ENCODE results near the gene SCGN.

SCGN gene

DNA sequence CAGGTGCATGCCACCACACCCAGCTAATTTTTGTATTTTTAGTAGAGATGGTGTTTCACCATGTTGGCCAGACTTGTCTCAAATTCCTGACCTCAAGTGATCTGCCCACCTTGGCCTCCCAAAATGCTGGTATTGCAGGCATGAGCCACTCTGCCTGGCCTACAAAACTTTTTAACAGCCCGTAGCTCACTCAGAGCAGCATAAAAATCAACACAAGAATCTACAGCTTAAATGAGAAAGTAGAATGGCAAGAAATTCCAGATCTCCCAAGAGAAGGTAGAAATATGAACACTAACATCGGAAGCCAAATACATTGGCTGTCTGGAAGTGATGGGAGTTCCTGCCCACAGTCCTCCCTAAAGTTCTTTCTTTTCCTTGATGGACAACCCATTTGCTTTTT, 43.7 kb downstream of the SCGN start:
- Histone ChIP-seq H3K27ac (ENCODE audit: extremely low read depth, low read depth, low read length) (no peak overlapping the region), H3K36me3 (ENCODE audit: control insufficient read depth in 2 of 2, insufficient read depth in 1 of 2, low read length in 2 of 2) (no peaks in the 10 kb centered on the region), H3K9me3 (ENCODE audit: control insufficient read depth, insufficient read depth, low read depth, low read length) (no peaks in the 10 kb centered on the region), H3K4me3 (ENCODE audit: low read depth, low read length) (no peak overlapping the region), H3K4me1 (ENCODE audit: control insufficient read depth, insufficient read depth, low read length) (no peaks in the 10 kb centered on the region)
- TF ChIP-seq ZNF626 (tag by site-specific recombination; IDR thresholded peaks at IDR 0.05) (no peak), ZNF19 (tag by site-specific recombination; IDR thresholded peaks at IDR 0.05; ENCODE audit: low read depth) (no peak), ZNF837 (tag by site-specific recombination; IDR thresholded peaks at IDR 0.05) (no peak)
- TF ChIP-seq, protein P1, sequence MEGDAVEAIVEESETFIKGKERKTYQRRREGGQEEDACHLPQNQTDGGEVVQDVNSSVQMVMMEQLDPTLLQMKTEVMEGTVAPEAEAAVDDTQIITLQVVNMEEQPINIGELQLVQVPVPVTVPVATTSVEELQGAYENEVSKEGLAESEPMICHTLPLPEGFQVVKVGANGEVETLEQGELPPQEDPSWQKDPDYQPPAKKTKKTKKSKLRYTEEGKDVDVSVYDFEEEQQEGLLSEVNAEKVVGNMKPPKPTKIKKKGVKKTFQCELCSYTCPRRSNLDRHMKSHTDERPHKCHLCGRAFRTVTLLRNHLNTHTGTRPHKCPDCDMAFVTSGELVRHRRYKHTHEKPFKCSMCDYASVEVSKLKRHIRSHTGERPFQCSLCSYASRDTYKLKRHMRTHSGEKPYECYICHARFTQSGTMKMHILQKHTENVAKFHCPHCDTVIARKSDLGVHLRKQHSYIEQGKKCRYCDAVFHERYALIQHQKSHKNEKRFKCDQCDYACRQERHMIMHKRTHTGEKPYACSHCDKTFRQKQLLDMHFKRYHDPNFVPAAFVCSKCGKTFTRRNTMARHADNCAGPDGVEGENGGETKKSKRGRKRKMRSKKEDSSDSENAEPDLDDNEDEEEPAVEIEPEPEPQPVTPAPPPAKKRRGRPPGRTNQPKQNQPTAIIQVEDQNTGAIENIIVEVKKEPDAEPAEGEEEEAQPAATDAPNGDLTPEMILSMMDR (tag by site-specific recombination; IDR thresholded peaks at IDR 0.05), result no peak
- POLR2A ChIA-PET, result no interaction called here
- CTCF ChIA-PET, result no interaction called here

GRCh38 chr6:25697537-25698340, 45.7 kb downstream of the SCGN start:
- Histone ChIP-seq H3K4me3 (ENCODE audit: low read depth, low read length) (no peak overlapping the region), H3K9me3 (ENCODE audit: control insufficient read depth, insufficient read depth, low read depth, low read length) (no peaks in the 10 kb centered on the region), H3K36me3 (ENCODE audit: control insufficient read depth in 2 of 2, insufficient read depth in 1 of 2, low read length in 2 of 2) (no peaks in the 10 kb centered on the region), H3K4me1 (ENCODE audit: control insufficient read depth, insufficient read depth, low read length) (no peaks in the 10 kb centered on the region), H3K27ac (ENCODE audit: extremely low read depth, low read depth, low read length) (no peak overlapping the region)
- TF ChIP-seq GLIS2 (tag by site-specific recombination; IDR thresholded peaks at IDR 0.05) (no peak), RBAK (tag by site-specific recombination; IDR thresholded peaks at IDR 0.05) (no peak), ZSCAN4 (tag by site-specific recombination; IDR thresholded peaks at IDR 0.05) (no peak), ZNF768 (tag by site-specific recombination; IDR thresholded peaks at IDR 0.05) (0 out of 2 replicates have a peak, but pooled peaks have one; percentile 10)
- ChIA-PET POLR2A (no interaction called here), CTCF (no interaction called here)

- Histone ChIP-seq H3K27ac (ENCODE audit: extremely low read depth, low read depth, low read length) (no peak overlapping the region), H3K4me1 (ENCODE audit: control insufficient read depth, insufficient read depth, low read length) (no peaks in the 10 kb centered on the region), H3K4me3 (ENCODE audit: low read depth, low read length) (no peak overlapping the region), H3K36me3 (ENCODE audit: control insufficient read depth in 2 of 2, insufficient read depth in 1 of 2, low read length in 2 of 2) (no peaks in the 10 kb centered on the region), H3K9me3 (ENCODE audit: control insufficient read depth, insufficient read depth, low read depth, low read length) (no peaks in the 10 kb centered on the region)
- CTCF ChIA-PET, result no interaction called here
- no peak for TF ChIP-seq ZNF837 (tag by site-specific recombination; IDR thresholded peaks at IDR 0.05)
- TF ChIP-seq ZNF121 (tag by site-specific recombination; IDR thresholded peaks at IDR 0.05), result no peak
- TF ChIP-seq ZNF521 (tag by site-specific recombination; IDR thresholded peaks at IDR 0.05), result no peak
- no peak for TF ChIP-seq FEZF1 (tag by site-specific recombination; IDR thresholded peaks at IDR 0.05)
- no peak for TF ChIP-seq ZNF394 (tag by site-specific recombination; IDR thresholded peaks at IDR 0.05; ENCODE audit: borderline replicate concordance)
- TF ChIP-seq ZFP41 (tag by site-specific recombination; IDR thresholded peaks at IDR 0.05; ENCODE audit: borderline replicate concordance), result no peak
- no peak for TF ChIP-seq ZNF423 (tag by site-specific recombination; IDR thresholded peaks at IDR 0.05)
- TF ChIP-seq ZNF76 (tag by site-specific recombination; IDR thresholded peaks at IDR 0.05; ENCODE audit: borderline replicate concordance, low read depth), result no peak
- no peak for TF ChIP-seq ZNF830 (tag by site-specific recombination; IDR thresholded peaks at IDR 0.05; ENCODE audit: low read depth)
- no peak for TF ChIP-seq ZNF768 (tag by site-specific recombination; IDR thresholded peaks at IDR 0.05)
- TF ChIP-seq ZNF629 (tag by site-specific recombination; IDR thresholded peaks at IDR 0.05), result no peak
- TF ChIP-seq ZNF416 (tag by site-specific recombination; IDR thresholded peaks at IDR 0.05), result no peak
- no peak for TF ChIP-seq YY1 (tag by site-specific recombination; IDR thresholded peaks at IDR 0.05)
- TF ChIP-seq ZNF2 (tag by site-specific recombination; IDR thresholded peaks at IDR 0.05), result no peak
- no peak for TF ChIP-seq ZNF580 (tag by site-specific recombination; IDR thresholded peaks at IDR 0.05)
- POLR2A ChIA-PET, result no interaction called here
These were observed 46.6 kb downstream of the SCGN start for GRCh38 chr6:25698631-25699030.
